ENCODE measurements around the gene LRCH1.

DNA sequence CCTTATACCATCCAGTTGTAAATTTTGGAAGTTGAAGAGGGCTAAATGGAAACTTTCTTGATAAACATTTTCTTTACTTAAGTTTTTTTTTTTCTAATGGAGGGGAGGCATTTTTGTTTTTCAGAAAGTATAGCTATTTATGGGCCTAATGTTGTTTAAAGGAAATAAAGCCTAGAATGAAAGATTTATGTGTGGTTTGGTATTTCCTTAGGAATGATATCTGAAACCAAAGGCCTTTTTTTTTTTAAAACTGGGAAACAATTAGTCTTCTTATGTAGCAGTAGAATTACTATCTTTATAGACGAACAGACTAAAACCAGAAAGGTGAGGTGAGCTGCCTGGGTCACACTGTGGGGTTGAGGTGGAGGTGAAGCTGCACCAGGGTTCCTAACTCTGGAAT lies 163.9 kb downstream of the LRCH1 start:
- TF ChIP-seq POLR2AphosphoS5 (IDR thresholded peaks at IDR 0.05) (no peak), CTCF (IDR thresholded peaks at IDR 0.05) (no peak), POLR2A (IDR thresholded peaks at IDR 0.05) (no peak)
